Suprapubic skin (tissue), 3 donors: ENCODE results near the gene AP2B1.

Experiments used
- CTCF ChIP-seq, 2 donors: fragments of 200-600 bp in 1 of 2; fragments of 450-650 bp in 1 of 2; sonication (generic) in 1 of 2; IDR thresholded peaks; one replicate each; pipeline ENCODE4 v1.5.1; 2016 to 2019; ENCODE audit warnings: antibody characterized with exemption in 2 of 2, mild to moderate bottlenecking in 1 of 2, moderate library complexity in 1 of 2
- POLR2A ChIP-seq, 2 donors: fragments of 450-650 bp; IDR thresholded peaks; one replicate each; pipeline ENCODE4 v1.6.1; 2017; ENCODE audit warnings: antibody characterized with exemption in 2 of 2, mild to moderate bottlenecking in 2 of 2, moderate library complexity in 2 of 2

- no peak for TF ChIP-seq CTCF (IDR thresholded peaks at IDR 0.05)
- no peak for TF ChIP-seq POLR2A (IDR thresholded peaks at IDR 0.05)
Observed at GRCh38 chr17:35774499-35774898, 187.4 kb downstream of the AP2B1 start.
